CD4-positive, alpha-beta memory T cell (primary cell): ENCODE measurements around the gene MPHOSPH9. TPM values are rescaled to one million over a fixed set of nuclear protein-coding genes. Genes with fewer than 3 reads are reported as not detected.

Experiments used
- CTCF ChIA-PET: fragments of 350-600 bp; sonication (Branson Sonifier 250); formaldehyde crosslinking; loops from one replicate; lab custom pipeline; 2021; ENCODE audit warnings: inconsistent platforms; ENCODE audit not compliant: partially characterized antibody; lab: Charles Lee
- POLR2A ChIA-PET: fragments of 350-600 bp; sonication (Branson Sonifier 250); formaldehyde crosslinking; loops from one replicate; lab custom pipeline; 2021; ENCODE audit not compliant: partially characterized antibody; lab: Charles Lee
- DNase-seq, 5 donors: peaks; one replicate each; pipeline versions ENCODE4 v3.0.0 to v3.0.0-alpha.2; 2020 to 2022; ENCODE audit warnings: mixed read lengths in 1 of 5
- H3K27ac ChIP-seq: one replicate; pipeline ENCODE4 v1.7.0; 2013; ENCODE audit warnings: low read depth, low read length
- H3K27me3 ChIP-seq: 2 replicates; pipeline ENCODE4 v1.7.0; 2013; ENCODE audit warnings: mild to moderate bottlenecking, low read length, moderate library complexity; ENCODE audit not compliant: insufficient read depth
- H3K36me3 ChIP-seq: 2 replicates; pipeline ENCODE4 v1.7.0; 2013; ENCODE audit warnings: mild to moderate bottlenecking, low read length, moderate library complexity; ENCODE audit not compliant: insufficient read depth
- H3K4me1 ChIP-seq: 2 replicates; pipeline ENCODE4 v1.7.0; 2013; ENCODE audit warnings: mild to moderate bottlenecking, low read length, moderate library complexity; ENCODE audit not compliant: insufficient read depth
- H3K4me3 ChIP-seq, 2 donors: one replicate each; pipeline ENCODE4 v1.7.0; 2013; ENCODE audit warnings: low read length in 2 of 2, mild to moderate bottlenecking in 1 of 2
- H3K9me3 ChIP-seq, 2 donors: one replicate each; pipeline ENCODE4 v1.7.0; 2013; ENCODE audit warnings: low read length in 2 of 2, control low read depth in 1 of 2; ENCODE audit not compliant: control insufficient read depth in 1 of 2
- H3K27ac Mint-ChIP-seq, 7 donors: one replicate each; pipeline ENCODE4 v1.8.0; 2020 to 2021; ENCODE audit warnings: mixed read lengths in 7 of 7, mild to moderate bottlenecking in 6 of 7, inconsistent platforms in 3 of 7, moderate library complexity in 3 of 7
- H3K27me3 Mint-ChIP-seq, 2 donors: one replicate each; pipeline ENCODE4 v1.8.0; 2020 to 2021; ENCODE audit warnings: mixed read lengths in 2 of 2
- H3K36me3 Mint-ChIP-seq, 2 donors: one replicate each; pipeline ENCODE4 v1.8.0; 2020 to 2021; ENCODE audit warnings: mixed read lengths in 2 of 2, inconsistent platforms in 1 of 2, mild to moderate bottlenecking in 1 of 2
- H3K4me1 Mint-ChIP-seq, 4 donors: one replicate each; pipeline ENCODE4 v1.8.0; 2020 to 2021; ENCODE audit warnings: mixed read lengths in 4 of 4, mild to moderate bottlenecking in 1 of 4
- H3K4me3 Mint-ChIP-seq, 8 donors: one replicate each; pipeline ENCODE4 v1.8.0; 2020 to 2021; ENCODE audit warnings: mixed read lengths in 8 of 8, mild to moderate bottlenecking in 7 of 8, moderate library complexity in 6 of 8, inconsistent platforms in 3 of 8
- H3K9me3 Mint-ChIP-seq, 8 donors: one replicate each; pipeline ENCODE4 v1.8.0; 2020 to 2021; ENCODE audit warnings: mixed read lengths in 8 of 8, mild to moderate bottlenecking in 5 of 8, inconsistent platforms in 3 of 8, moderate library complexity in 1 of 8
- intact Hi-C: fragments of 100-400 bp; cut with micrococcal nuclease; formaldehyde crosslinking; loops from one replicate; pipeline ENCODE4 v1.15.1; 2023
- polyA plus RNA-seq, 2 donors: library from polyadenylated mRNA; unstranded; fragments of 300-500 nt; fragmentation: Illumina TruSeq; gene quantifications; one replicate each; pipeline ENCODE4 v1.2.3, GENCODE V29; 2021
- total RNA-seq, 2 experiments: library from RNA; stranded (reverse); gene quantifications; one replicate each; pipeline ENCODE4 v1.2.3, GENCODE V29; 2021

Gene MPHOSPH9
- total and polyA plus RNA-seq, 4 experiments from 2014 or later, result 14.1 to 62.7 (median 45.1) TPM

- Mint-ChIP-seq H3K9me3 (no peaks in the 10 kb centered on the region), H3K27ac (no peak overlapping the region), H3K36me3 (no peaks in the 10 kb centered on the region), H3K27me3 (no peaks in the 10 kb centered on the region), H3K4me3 (no peak overlapping the region), H3K4me1 (peaks cover 15 to 35% (median 25%) of the 10 kb centered on the region in 4 donors)
- DNase-seq, result no peak
- ChIA-PET POLR2A (no interaction called here), CTCF (interaction anchor here (1.1 to 1.5 kb wide), 2 partner anchors 8 to 85 kb away, joined by 4 to 5 read pairs; no protein-coding TSS in a partner anchor)
- Histone ChIP-seq H3K27me3 (no peaks in the 10 kb centered on the region), H3K9me3 (no peaks in the 10 kb centered on the region), H3K4me3 (no peak overlapping the region), H3K36me3 (no peaks in the 10 kb centered on the region), H3K4me1 (peaks cover 24% of the 10 kb centered on the region), H3K27ac (no peak overlapping the region)
- intact Hi-C loops, result no loop called here
Observed at GRCh38 chr12:123127182-123127495, 105.8 kb downstream of the MPHOSPH9 start.

GRCh38 chr12:123126294-123127181, 106.4 kb downstream of the MPHOSPH9 start:
- no peaks in the 10 kb centered on the region for H3K9me3 Mint-ChIP-seq
- Histone ChIP-seq H3K36me3 (no peaks in the 10 kb centered on the region), H3K9me3 (no peaks in the 10 kb centered on the region), H3K27ac (no peak overlapping the region), H3K4me3 (no peak overlapping the region), H3K4me1 (peaks cover 24% of the 10 kb centered on the region), H3K27me3 (no peaks in the 10 kb centered on the region)
- H3K4me3 Mint-ChIP-seq, result no peak overlapping the region
- no peak for DNase-seq
- POLR2A ChIA-PET, result no interaction called here
- H3K4me1 Mint-ChIP-seq, result peaks cover 14 to 35% (median 24%) of the 10 kb centered on the region in 4 donors
- H3K27me3 Mint-ChIP-seq, result no peaks in the 10 kb centered on the region
- no peak overlapping the region for H3K27ac Mint-ChIP-seq
- CTCF ChIA-PET, result interaction anchor here (1.1 to 1.5 kb wide), 2 partner anchors 9 to 84 kb away, joined by 4 to 5 read pairs; no protein-coding TSS in a partner anchor
- no peaks in the 10 kb centered on the region for H3K36me3 Mint-ChIP-seq
- intact Hi-C loops, result no loop called here

- H3K4me1 ChIP-seq, result peaks cover 46% of the 10 kb centered on the region
- no peaks in the 10 kb centered on the region for H3K9me3 Mint-ChIP-seq
Observed at GRCh38 chr12:123122626-123123025, 110.3 kb downstream of the MPHOSPH9 start.

GRCh38 chr12:123121670-123122069, 111.3 kb downstream of the MPHOSPH9 start:
- H3K27ac ChIP-seq, result no peak overlapping the region
- POLR2A ChIA-PET, result interaction anchor here (1.1 to 3.3 kb wide), 7 partner anchors 10 to 111 kb away, joined by 4 to 24 read pairs (median 13); partner anchors contain the start of genes MPHOSPH9, MTRFR and PITPNM2

More at GRCh38 chr12:123122626-123123025, 110.3 kb downstream of the MPHOSPH9 start:
- intact Hi-C loops, result no loop called here
- Histone ChIP-seq H3K27me3 (no peaks in the 10 kb centered on the region), H3K27ac (no peak overlapping the region), H3K4me3 (no peak overlapping the region), H3K9me3 (no peaks in the 10 kb centered on the region), H3K36me3 (no peaks in the 10 kb centered on the region)
- DNase-seq, result no peak
- CTCF ChIA-PET, result interaction anchor here (1.1 to 1.6 kb wide), 4 partner anchors 9 to 48 kb away, joined by 3 to 5 read pairs (median 4); partner anchors contain the start of gene PITPNM2
- Mint-ChIP-seq H3K27me3 (no peaks in the 10 kb centered on the region), H3K36me3 (no peaks in the 10 kb centered on the region), H3K4me3 (peak overlapping the region in 7 of 8 donors; percentile 17 to 57 (median 36)), H3K27ac (peak overlapping the region; percentile 47 to 91 (median 84)), H3K4me1 (peaks cover 23 to 49% (median 37%) of the 10 kb centered on the region in 4 donors)
- POLR2A ChIA-PET, result interaction anchor here (0.7 to 1.4 kb wide), 4 partner anchors 9 to 47 kb away, joined by 3 to 6 read pairs (median 4); partner anchors contain the start of gene PITPNM2

GRCh38 chr12:123120452-123121166, 112.3 kb downstream of the MPHOSPH9 start:
- peak in 2 of 5 donors; percentile 21 to 26 for DNase-seq
- peak overlapping the region; percentile 27 for H3K27ac ChIP-seq
- ChIA-PET CTCF (interaction anchor here (1.0 to 1.9 kb wide), 7 partner anchors 11 to 117 kb away, joined by 3 to 13 read pairs (median 5); no protein-coding TSS in a partner anchor), POLR2A (interaction anchor here (0.8 to 3.3 kb wide), 13 partner anchors 10 to 284 kb away, joined by 3 to 24 read pairs (median 6); partner anchors contain the start of genes MPHOSPH9, MTRFR, OGFOD2 and PITPNM2)
- Mint-ChIP-seq H3K9me3 (no peaks in the 10 kb centered on the region), H3K27me3 (no peaks in the 10 kb centered on the region), H3K4me3 (peak overlapping the region in 7 of 8 donors; percentile 33 to 66 (median 58)), H3K36me3 (no peaks in the 10 kb centered on the region), H3K27ac (peak overlapping the region; percentile 82 to 89 (median 86)), H3K4me1 (peaks cover 23 to 49% (median 38%) of the 10 kb centered on the region in 4 donors)
- H3K36me3 ChIP-seq, result no peaks in the 10 kb centered on the region
- H3K27me3 ChIP-seq, result no peaks in the 10 kb centered on the region
- no peaks in the 10 kb centered on the region for H3K9me3 ChIP-seq
- peaks cover 53% of the 10 kb centered on the region for H3K4me1 ChIP-seq
- intact Hi-C loops, result loop anchor here (1.0 kb wide), 1 partner anchor 11 kb away; no protein-coding TSS in a partner anchor
- H3K4me3 ChIP-seq, result no peak overlapping the region

More at GRCh38 chr12:123121670-123122069, 111.3 kb downstream of the MPHOSPH9 start:
- Histone ChIP-seq H3K9me3 (no peaks in the 10 kb centered on the region), H3K4me1 (peaks cover 46% of the 10 kb centered on the region), H3K36me3 (no peaks in the 10 kb centered on the region), H3K4me3 (no peak overlapping the region), H3K27me3 (no peaks in the 10 kb centered on the region)
- H3K9me3 Mint-ChIP-seq, result no peaks in the 10 kb centered on the region
- no peak for DNase-seq
- H3K4me3 Mint-ChIP-seq, result peak overlapping the region in 4 of 8 donors; percentile 0 to 77 (median 22)
- H3K4me1 Mint-ChIP-seq, result peaks cover 23 to 46% (median 36%) of the 10 kb centered on the region in 4 donors
- no peaks in the 10 kb centered on the region for H3K36me3 Mint-ChIP-seq
- intact Hi-C loops, result no loop called here
- CTCF ChIA-PET, result interaction anchor here (1.2 to 1.9 kb wide), 7 partner anchors 10 to 116 kb away, joined by 3 to 13 read pairs (median 5); no protein-coding TSS in a partner anchor
- H3K27me3 Mint-ChIP-seq, result no peaks in the 10 kb centered on the region
- H3K27ac Mint-ChIP-seq, result peak overlapping the region; percentile 18 to 91 (median 78)

GRCh38 chr12:123119808-123120207, 113.1 kb downstream of the MPHOSPH9 start:
- no peaks in the 10 kb centered on the region for H3K36me3 ChIP-seq
- Mint-ChIP-seq H3K4me3 (peak overlapping the region in 2 of 8 donors; percentile 32 to 43), H3K36me3 (no peaks in the 10 kb centered on the region), H3K9me3 (no peaks in the 10 kb centered on the region), H3K27me3 (no peaks in the 10 kb centered on the region), H3K4me1 (peaks cover 26 to 57% (median 44%) of the 10 kb centered on the region in 4 donors), H3K27ac (peak overlapping the region; percentile 79 to 89 (median 85))
- intact Hi-C loops, result loop anchor here (1.0 kb wide), 1 partner anchor 11 kb away; no protein-coding TSS in a partner anchor
- H3K9me3 ChIP-seq, result no peaks in the 10 kb centered on the region
- peaks cover 61% of the 10 kb centered on the region for H3K4me1 ChIP-seq
- DNase-seq, result peak in 3 of 5 donors; percentile 15 to 36 (median 28)
- no peaks in the 10 kb centered on the region for H3K27me3 ChIP-seq
- peak overlapping the region; percentile 27 for H3K27ac ChIP-seq
- ChIA-PET POLR2A (interaction anchor here (0.8 to 3.3 kb wide), 8 partner anchors 9 to 284 kb away, joined by 3 to 24 read pairs (median 10); partner anchors contain the start of genes MPHOSPH9 and MTRFR), CTCF (interaction anchor here (1.0 to 1.9 kb wide), 4 partner anchors 12 to 78 kb away, joined by 3 to 13 read pairs (median 8); no protein-coding TSS in a partner anchor)
- H3K4me3 ChIP-seq, result no peak overlapping the region
